Measurements from ENCODE around the gene CDC27. TPM values are rescaled to one million over a fixed set of nuclear protein-coding genes. Genes with fewer than 3 reads are reported as not detected.
"Not testable (repeated sequence)": the region's sequence is repeated elsewhere in the genome, so short reads cannot be mapped to it uniquely, and the experiment has no call there.

The CDC27 gene
- total RNA-seq, 1 donor from 2014 or later = 72.1 TPM

GRCh38 chr17:47119746-47120520 is 69.2 kb downstream of the CDC27 start:
- H3K36me3 ChIP-seq = peaks cover 50% of the 10 kb centered on the region
- no peaks in the 10 kb centered on the region for H3K27me3 ChIP-seq
- ATAC-seq (peak; percentile 42), DNase-seq (no peak)
- H3K27ac ChIP-seq = no peak overlapping the region
- no peaks in the 10 kb centered on the region for H3K4me1 ChIP-seq
- TF ChIP-seq CTCF (IDR thresholded peaks at IDR 0.05) = no peak
- intact Hi-C loops (cut with DNase I) = no loop called here
- no peaks in the 10 kb centered on the region for H3K9me3 ChIP-seq
- H3K4me3 ChIP-seq = no peak overlapping the region

GRCh38 chr17:47117386-47117785 is 71.7 kb downstream of the CDC27 start:
- intact Hi-C loops (cut with DNase I) = no loop called here
- peaks cover 34% of the 10 kb centered on the region for H3K36me3 ChIP-seq
- DNase-seq = no peak
- H3K9me3 ChIP-seq = no peaks in the 10 kb centered on the region
- TF ChIP-seq CTCF (IDR thresholded peaks at IDR 0.05) = no peak
- H3K27ac ChIP-seq = no peak overlapping the region
- ATAC-seq = no peak
- no peaks in the 10 kb centered on the region for H3K4me1 ChIP-seq
- no peak overlapping the region for H3K4me3 ChIP-seq
- no peaks in the 10 kb centered on the region for H3K27me3 ChIP-seq

GRCh38 chr17:47106130-47106529 is 83.0 kb downstream of the CDC27 start:
- H3K4me1 ChIP-seq = no peaks in the 10 kb centered on the region
- no peak for DNase-seq
- H3K36me3 ChIP-seq = no peaks in the 10 kb centered on the region
- H3K4me3 ChIP-seq = no peak overlapping the region
- H3K9me3 ChIP-seq = no peaks in the 10 kb centered on the region
- no peak for TF ChIP-seq CTCF (IDR thresholded peaks at IDR 0.05)
- intact Hi-C loops (cut with DNase I) = no loop called here
- ATAC-seq = no peak
- no peak overlapping the region for H3K27ac ChIP-seq
- peaks cover 7% of the 10 kb centered on the region for H3K27me3 ChIP-seq

GRCh38 chr17:47105246-47105645 is 83.8 kb downstream of the CDC27 start:
- H3K27ac ChIP-seq; H3K36me3 ChIP-seq; DNase-seq; H3K9me3 ChIP-seq; H3K4me1 ChIP-seq; H3K4me3 ChIP-seq; H3K27me3 ChIP-seq; intact Hi-C loops (cut with DNase I): not testable (repeated sequence)
- ATAC-seq = peak; percentile 36

- no peak for TF ChIP-seq CTCF (IDR thresholded peaks at IDR 0.05)
- intact Hi-C loops (cut with DNase I) = no loop called here
- Histone ChIP-seq H3K36me3 (no peaks in the 10 kb centered on the region), H3K4me3 (no peak overlapping the region), H3K27me3 (no peaks in the 10 kb centered on the region), H3K9me3 (no peaks in the 10 kb centered on the region), H3K27ac (no peak overlapping the region), H3K4me1 (peaks cover 17% of the 10 kb centered on the region)
- ATAC-seq (no peak), DNase-seq (no peak)
Measured at GRCh38 chr17:47102914-47103313, 86.2 kb downstream of the CDC27 start.

GRCh38 chr17:47099987-47100711 is 88.9 kb downstream of the CDC27 start:
- peak; percentile 17 for TF ChIP-seq CTCF (IDR thresholded peaks at IDR 0.05)
- H3K4me1 ChIP-seq = peaks cover 17% of the 10 kb centered on the region

More at GRCh38 chr17:47099987-47100711, 88.9 kb downstream of the CDC27 start:
- intact Hi-C loops (cut with DNase I) = no loop called here
- H3K36me3 ChIP-seq = no peaks in the 10 kb centered on the region
- H3K27ac ChIP-seq = peak overlapping the region; percentile 79
- H3K27me3 ChIP-seq = no peaks in the 10 kb centered on the region
- peak overlapping the region; percentile 93 for H3K4me3 ChIP-seq
- H3K9me3 ChIP-seq = no peaks in the 10 kb centered on the region
- ATAC-seq (peak; percentile 100), DNase-seq (peak; percentile 95)

Data from upper lobe of right lung (tissue), 1 donor.